GM19193 (cell line): ENCODE data around the gene TSR1.

Experiments
- POLR2A ChIP-seq: IDR thresholded peaks from 4 replicates; pipeline ENCODE4 v1.6.1; 2011; ENCODE audit not compliant: insufficient read depth, insufficient read length; ENCODE audit errors: extremely low read depth

The TSR1 gene

GRCh38 chr17:2335726-2336214 is 487 bp downstream of the TSR1 start:
- TF ChIP-seq POLR2A, result no peak

- TF ChIP-seq POLR2A, result no peak
These were observed 5.0 kb downstream of the TSR1 start for GRCh38 chr17:2331303-2331702.

- no peak for TF ChIP-seq POLR2A
These were observed 12.5 kb downstream of the TSR1 start for GRCh38 chr17:2323629-2324314.

- TF ChIP-seq POLR2A, result no peak
These were observed 14.9 kb downstream of the TSR1 start for GRCh38 chr17:2321399-2321798.

- no peak for TF ChIP-seq POLR2A
These were observed 17.2 kb downstream of the TSR1 start for GRCh38 chr17:2319051-2319450.

- TF ChIP-seq POLR2A, result no peak
These were observed 18.5 kb downstream of the TSR1 start for GRCh38 chr17:2317796-2318195.

GRCh38 chr17:2312736-2313135 is 23.5 kb downstream of the TSR1 start:
- no peak for TF ChIP-seq POLR2A

GRCh38 chr17:2309338-2310154 is 26.7 kb downstream of the TSR1 start:
- no peak for TF ChIP-seq POLR2A

- TF ChIP-seq POLR2A, result no peak
These were observed 31.3 kb downstream of the TSR1 start for GRCh38 chr17:2304931-2305330.

GRCh38 chr17:2303204-2304188 is 32.8 kb downstream of the TSR1 start, which contains the start of the genes SMG6 and SRR:
SMG6 (minus strand) TSS chr17:2303785; CDS start chr17:2303720, 65 bp downstream.
SRR (plus strand) TSS chr17:2303950; CDS start chr17:2315561, 11,611 bp downstream.
- TF ChIP-seq POLR2A, result peak; percentile 85

- TF ChIP-seq POLR2A, result no peak
These were observed 33.5 kb downstream of the TSR1 start for GRCh38 chr17:2302778-2303203.

- TF ChIP-seq POLR2A, result no peak
These were observed 36.5 kb downstream of the TSR1 start for GRCh38 chr17:2299756-2300155.

- no peak for TF ChIP-seq POLR2A
These were observed 37.1 kb downstream of the TSR1 start for GRCh38 chr17:2299136-2299535.

GRCh38 chr17:2297023-2297422 is 39.2 kb downstream of the TSR1 start:
- TF ChIP-seq POLR2A, result no peak
